ENCODE data around the gene SEC61A2. TPM values are rescaled to one million over a fixed set of nuclear protein-coding genes. Genes with fewer than 3 reads are reported as not detected.

SEC61A2 gene
- total RNA-seq, 3 donors from 2014 or later (not counting 1 experiment from before 2014, with no cell fraction given) = 16.6 to 22.2 (median 17.4) TPM

GRCh38 chr10:12135631-12136030, 6.2 kb downstream of the SEC61A2 start:
- no peaks in the 10 kb centered on the region for H3K27me3 ChIP-seq (ENCODE audit: control insufficient read depth, insufficient read depth, low read length)
- H3K9me3 ChIP-seq (ENCODE audit: control insufficient read depth, insufficient read depth, low read length) = no peaks in the 10 kb centered on the region
- peaks cover 0 to under 1% of the 10 kb centered on the region in 2 donors for H3K4me1 Mint-ChIP-seq
- no peak overlapping the region for H3K27ac Mint-ChIP-seq
- peaks cover 3% of the 10 kb centered on the region for H3K4me1 ChIP-seq (ENCODE audit: control insufficient read depth, insufficient read depth, low read length)
- H3K36me3 ChIP-seq (ENCODE audit: control insufficient read depth, insufficient read depth, low read length) = peaks cover 12% of the 10 kb centered on the region
- WGBS (ENCODE audit: insufficient coverage) = 100% methylated on average over 1 of the region's 3 CpGs
- no peaks in the 10 kb centered on the region for H3K27me3 Mint-ChIP-seq (ENCODE audit: low read depth in 2 of 2)
- no peak for ATAC-seq
- H3K4me3 ChIP-seq (ENCODE audit: low read length) = no peak overlapping the region
- no peaks in the 10 kb centered on the region for H3K36me3 Mint-ChIP-seq
- H3K9me3 Mint-ChIP-seq = no peaks in the 10 kb centered on the region
- intact Hi-C loops (cut with micrococcal nuclease) = no loop called here
- no peak overlapping the region for H3K4me3 Mint-ChIP-seq
- H3K27ac ChIP-seq (ENCODE audit: low read length) = no peak overlapping the region
- no peak for DNase-seq
- TF ChIP-seq, protein P1, sequence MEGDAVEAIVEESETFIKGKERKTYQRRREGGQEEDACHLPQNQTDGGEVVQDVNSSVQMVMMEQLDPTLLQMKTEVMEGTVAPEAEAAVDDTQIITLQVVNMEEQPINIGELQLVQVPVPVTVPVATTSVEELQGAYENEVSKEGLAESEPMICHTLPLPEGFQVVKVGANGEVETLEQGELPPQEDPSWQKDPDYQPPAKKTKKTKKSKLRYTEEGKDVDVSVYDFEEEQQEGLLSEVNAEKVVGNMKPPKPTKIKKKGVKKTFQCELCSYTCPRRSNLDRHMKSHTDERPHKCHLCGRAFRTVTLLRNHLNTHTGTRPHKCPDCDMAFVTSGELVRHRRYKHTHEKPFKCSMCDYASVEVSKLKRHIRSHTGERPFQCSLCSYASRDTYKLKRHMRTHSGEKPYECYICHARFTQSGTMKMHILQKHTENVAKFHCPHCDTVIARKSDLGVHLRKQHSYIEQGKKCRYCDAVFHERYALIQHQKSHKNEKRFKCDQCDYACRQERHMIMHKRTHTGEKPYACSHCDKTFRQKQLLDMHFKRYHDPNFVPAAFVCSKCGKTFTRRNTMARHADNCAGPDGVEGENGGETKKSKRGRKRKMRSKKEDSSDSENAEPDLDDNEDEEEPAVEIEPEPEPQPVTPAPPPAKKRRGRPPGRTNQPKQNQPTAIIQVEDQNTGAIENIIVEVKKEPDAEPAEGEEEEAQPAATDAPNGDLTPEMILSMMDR (IDR thresholded peaks at IDR 0.05) = no peak

DNA sequence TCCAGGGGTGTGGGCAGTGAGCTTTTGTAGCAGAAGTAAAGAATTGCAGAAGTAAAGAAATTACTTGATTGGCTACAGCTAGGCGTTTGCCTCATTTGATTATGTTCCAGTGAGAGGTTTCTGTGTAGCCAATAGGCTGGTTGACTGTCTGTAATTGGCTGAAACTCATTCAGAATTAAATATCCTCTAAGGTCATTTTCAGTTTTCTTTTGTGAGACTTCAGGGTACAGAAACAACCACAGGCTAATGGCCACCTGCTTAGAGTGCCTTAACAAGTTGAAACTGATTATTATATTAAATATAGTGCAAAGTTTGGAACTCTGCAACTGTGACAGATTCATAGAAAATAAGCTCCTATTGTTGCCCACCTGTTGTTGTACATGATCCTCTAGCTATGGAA, 10.6 kb downstream of the SEC61A2 start:
- Mint-ChIP-seq H3K27me3 (ENCODE audit: low read depth in 2 of 2) (no peaks in the 10 kb centered on the region), H3K36me3 (peaks cover 10% of the 10 kb centered on the region), H3K27ac (no peak overlapping the region), H3K4me3 (no peak overlapping the region), H3K9me3 (no peaks in the 10 kb centered on the region), H3K4me1 (peaks cover 5% of the 10 kb centered on the region in 2 donors)
- Histone ChIP-seq H3K27me3 (ENCODE audit: control insufficient read depth, insufficient read depth, low read length) (no peaks in the 10 kb centered on the region), H3K27ac (ENCODE audit: low read length) (no peak overlapping the region), H3K4me1 (ENCODE audit: control insufficient read depth, insufficient read depth, low read length) (no peaks in the 10 kb centered on the region), H3K4me3 (ENCODE audit: low read length) (no peak overlapping the region), H3K36me3 (ENCODE audit: control insufficient read depth, insufficient read depth, low read length) (peaks cover 30% of the 10 kb centered on the region), H3K9me3 (ENCODE audit: control insufficient read depth, insufficient read depth, low read length) (no peaks in the 10 kb centered on the region)
- WGBS (ENCODE audit: insufficient coverage) = 86% methylated on average over 1 of the region's 1 CpG
- intact Hi-C loops (cut with micrococcal nuclease) = no loop called here
- TF ChIP-seq, protein P1 (IDR thresholded peaks at IDR 0.05) = no peak
- DNase-seq = no peak
- ATAC-seq = no peak

DNA sequence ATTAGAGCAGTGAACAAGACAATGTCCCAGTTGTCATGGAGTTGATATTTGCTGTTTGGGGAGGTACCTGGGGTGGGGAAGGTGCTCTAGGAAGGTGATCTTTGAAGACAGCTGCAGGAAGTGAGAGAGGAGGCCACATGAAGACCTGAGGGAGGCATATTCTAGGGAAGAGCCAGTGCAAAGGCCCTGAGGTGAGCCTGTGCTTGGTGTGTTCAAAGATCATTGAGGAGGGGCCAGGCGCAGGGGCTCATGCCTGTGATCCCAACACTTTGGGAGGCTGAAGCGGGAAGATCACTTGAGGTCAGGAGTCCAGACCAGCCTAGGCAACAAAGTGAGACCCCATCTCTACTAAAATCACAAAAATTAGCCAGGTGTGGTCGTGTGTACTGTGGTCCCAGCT, 15.1 kb downstream of the SEC61A2 start:
- Histone ChIP-seq H3K4me3 (ENCODE audit: low read length) (no peak overlapping the region), H3K36me3 (ENCODE audit: control insufficient read depth, insufficient read depth, low read length) (peaks cover 25% of the 10 kb centered on the region), H3K9me3 (ENCODE audit: control insufficient read depth, insufficient read depth, low read length) (no peaks in the 10 kb centered on the region), H3K4me1 (ENCODE audit: control insufficient read depth, insufficient read depth, low read length) (no peaks in the 10 kb centered on the region), H3K27ac (ENCODE audit: low read length) (no peak overlapping the region), H3K27me3 (ENCODE audit: control insufficient read depth, insufficient read depth, low read length) (no peaks in the 10 kb centered on the region)
- intact Hi-C loops (cut with micrococcal nuclease) = no loop called here
- ATAC-seq (no peak), DNase-seq (no peak)
- Mint-ChIP-seq H3K4me1 (peaks cover 5% of the 10 kb centered on the region in 2 donors), H3K36me3 (peaks cover 13% of the 10 kb centered on the region), H3K9me3 (no peaks in the 10 kb centered on the region), H3K27me3 (ENCODE audit: low read depth in 2 of 2) (no peaks in the 10 kb centered on the region), H3K4me3 (no peak overlapping the region), H3K27ac (no peak overlapping the region)
- TF ChIP-seq, protein P1 (IDR thresholded peaks at IDR 0.05) = no peak
- 90% methylated on average over 3 of the region's 3 CpGs for WGBS (ENCODE audit: insufficient coverage)

GRCh38 chr10:12150163-12150562, 20.7 kb downstream of the SEC61A2 start:
- DNase-seq (no peak), ATAC-seq (no peak)
- peaks cover 17% of the 10 kb centered on the region for H3K36me3 ChIP-seq (ENCODE audit: control insufficient read depth, insufficient read depth, low read length)
- 96% methylated on average over 3 of the region's 4 CpGs for WGBS (ENCODE audit: insufficient coverage)
- H3K4me3 Mint-ChIP-seq = no peak overlapping the region
- TF ChIP-seq, protein P1 (IDR thresholded peaks at IDR 0.05) = no peak
- H3K27ac Mint-ChIP-seq = no peak overlapping the region
- H3K36me3 Mint-ChIP-seq = peaks cover 14% of the 10 kb centered on the region
- no peaks in the 10 kb centered on the region for H3K27me3 Mint-ChIP-seq (ENCODE audit: low read depth in 2 of 2)
- no peak overlapping the region for H3K27ac ChIP-seq (ENCODE audit: low read length)
- intact Hi-C loops (cut with micrococcal nuclease) = no loop called here
- H3K9me3 Mint-ChIP-seq = no peaks in the 10 kb centered on the region
- H3K9me3 ChIP-seq (ENCODE audit: control insufficient read depth, insufficient read depth, low read length) = no peaks in the 10 kb centered on the region
- H3K4me1 Mint-ChIP-seq = no peaks in the 10 kb centered on the region
- no peaks in the 10 kb centered on the region for H3K27me3 ChIP-seq (ENCODE audit: control insufficient read depth, insufficient read depth, low read length)
- H3K4me3 ChIP-seq (ENCODE audit: low read length) = no peak overlapping the region
- no peaks in the 10 kb centered on the region for H3K4me1 ChIP-seq (ENCODE audit: control insufficient read depth, insufficient read depth, low read length)

Measured in natural killer cell (primary cell).